PC-9 (cell line): Measurements from ENCODE around the gene MRFAP1.

Experiments
- CTCF ChIP-seq: fragments of 200-600 bp; sonication (generic); conservative IDR thresholded peaks from 2 replicates; pipeline ENCODE4 v1.6.1; 2017; ENCODE audit warnings: mixed run types, antibody characterized with exemption, mild to moderate bottlenecking, moderate library complexity
- EZH2 ChIP-seq: fragments of 200-600 bp; sonication (generic); IDR thresholded peaks from 2 replicates; pipeline ENCODE4 v1.8.0; 2017; ENCODE audit warnings: antibody characterized with exemption, low read depth

- TF ChIP-seq CTCF: no peak
- TF ChIP-seq EZH2: no peak
Measured at GRCh38 chr4:6607368-6608055, 33.0 kb upstream of the MRFAP1 start.
